Ishikawa (cell line): ENCODE data around the gene PRSS22.

Experiments used
- EP300 ChIP-seq: IDR thresholded peaks from 2 replicates; pipeline ENCODE4 v1.6.1; 2012; ENCODE audit warnings: borderline replicate concordance
- FOXM1 ChIP-seq: IDR thresholded peaks from 2 replicates; pipeline ENCODE4 v1.6.1; 2012; ENCODE audit warnings: low read depth, borderline replicate concordance
- RAD21 ChIP-seq: IDR thresholded peaks from 2 replicates; pipeline ENCODE4 v1.6.1; 2012; ENCODE audit warnings: low read depth
- REST ChIP-seq: IDR thresholded peaks from 2 replicates; pipeline ENCODE4 v1.6.1; 2012; ENCODE audit warnings: low read depth, mild to moderate bottlenecking
- TAF1 ChIP-seq: IDR thresholded peaks from 2 replicates; pipeline ENCODE4 v1.6.1; 2012; ENCODE audit warnings: low read depth, mild to moderate bottlenecking

GRCh38 chr16:2898831-2899563 is 41.0 kb upstream of the PRSS22 start:
- TF ChIP-seq REST (no peak), FOXM1 (no peak), EP300 (no peak), TAF1 (no peak), RAD21 (no peak)
